GM12878 (cell line): Measurements from ENCODE around the gene TRAPPC2. TPM values are rescaled to one million over a fixed set of nuclear protein-coding genes. Genes with fewer than 3 reads are reported as not detected.

Source experiments
- ATF7 ChIP-seq: fragments of 450-650 bp; IDR thresholded peaks from 2 replicates; pipeline ENCODE4 v1.6.1; 2016; ENCODE audit warnings: low read depth, mild to moderate bottlenecking
- CBFB ChIP-seq: IDR thresholded peaks from 2 replicates; pipeline ENCODE4 v1.6.1; 2016; ENCODE audit warnings: antibody characterized with exemption, low read depth
- CBX3 ChIP-seq: fragments of 200-600 bp; sonication (generic); IDR thresholded peaks from 2 replicates; pipeline ENCODE4 v1.6.1; 2016; ENCODE audit warnings: low read depth, borderline replicate concordance
- CHD4 ChIP-seq: fragments of 200-600 bp; sonication (generic); IDR thresholded peaks from 2 replicates; pipeline ENCODE4 v1.6.1; 2016; ENCODE audit warnings: mild to moderate bottlenecking
- CREM ChIP-seq: IDR thresholded peaks from 2 replicates; pipeline ENCODE4 v1.6.1; 2014; ENCODE audit warnings: antibody characterized with exemption, low read depth
- EP300 ChIP-seq, 2 experiments: fragments of 150-350 bp in 1 of 2; IDR thresholded peaks; 2 replicates each; pipeline ENCODE4 v1.6.1; 2011 to 2012; ENCODE audit warnings: low read depth in 2 of 2, low read length in 2 of 2, borderline replicate concordance in 1 of 2, improper control_type of control experiment in 1 of 2, inconsistent platforms in 1 of 2; ENCODE audit not compliant: control insufficient read depth in 1 of 2
- ESRRA ChIP-seq: IDR thresholded peaks from 2 replicates; pipeline ENCODE4 v1.6.1; 2012; ENCODE audit warnings: mild to moderate bottlenecking, low read length, improper control_type of control experiment
- FOS ChIP-seq: IDR thresholded peaks from 3 replicates; pipeline ENCODE4 v1.6.1; 2011; ENCODE audit warnings: borderline replicate concordance; ENCODE audit not compliant: insufficient read length; ENCODE audit errors: extremely low read depth
- FOXM1 ChIP-seq: IDR thresholded peaks from 2 replicates; pipeline ENCODE4 v1.6.1; 2012; ENCODE audit warnings: low read depth, mild to moderate bottlenecking, inconsistent platforms, low read length, moderate library complexity
- GATAD2B ChIP-seq: fragments of 450-650 bp; conservative IDR thresholded peaks from 2 replicates; pipeline ENCODE4 v1.6.1; 2017; ENCODE audit warnings: low read depth, mild to moderate bottlenecking, moderate library complexity
- HDAC2 ChIP-seq: fragments of 200-600 bp; sonication (generic); IDR thresholded peaks from 2 replicates; pipeline ENCODE4 v1.6.1; 2017
- IKZF1 ChIP-seq: fragments of 450-650 bp; conservative IDR thresholded peaks from 2 replicates; pipeline ENCODE4 v1.6.1; 2017; ENCODE audit warnings: antibody characterized with exemption, mild to moderate bottlenecking
- IKZF2 ChIP-seq, 2 experiments: fragments of 450-650 bp; IDR thresholded peaks; 2 replicates each; pipeline ENCODE4 v1.6.1; 2017; ENCODE audit warnings: mild to moderate bottlenecking in 2 of 2, moderate library complexity in 2 of 2
- KAT2A ChIP-seq: conservative IDR thresholded peaks from 2 replicates; pipeline ENCODE4 v1.6.1; 2011; ENCODE audit warnings: low read depth, low read length; ENCODE audit not compliant: control insufficient read depth
- KDM1A ChIP-seq: fragments of 200-600 bp; sonication (generic); IDR thresholded peaks from 2 replicates; pipeline ENCODE4 v1.6.1; 2016; ENCODE audit warnings: borderline replicate concordance
- MLLT1 ChIP-seq: fragments of 450-650 bp; IDR thresholded peaks from 2 replicates; pipeline ENCODE4 v1.6.1; 2016; ENCODE audit warnings: mild to moderate bottlenecking
- MTA2 ChIP-seq: fragments of 450-650 bp; IDR thresholded peaks from 2 replicates; pipeline ENCODE4 v1.6.1; 2016; ENCODE audit warnings: low read depth, mild to moderate bottlenecking, moderate library complexity
- NFYA ChIP-seq: IDR thresholded peaks from 2 replicates; pipeline ENCODE4 v1.6.1; 2011; ENCODE audit warnings: low read depth, mild to moderate bottlenecking, low read length, improper control_type of control experiment, borderline replicate concordance
- NR2C2 ChIP-seq: IDR thresholded peaks from 2 replicates; pipeline ENCODE4 v1.6.1; 2011; ENCODE audit warnings: borderline replicate concordance, low read depth; ENCODE audit not compliant: control insufficient read depth, insufficient read length
- NR2F1 ChIP-seq: fragments of 450-650 bp; conservative IDR thresholded peaks from 2 replicates; pipeline ENCODE4 v1.6.1; 2017; ENCODE audit warnings: mild to moderate bottlenecking
- PAX5 ChIP-seq: IDR thresholded peaks from 2 replicates; pipeline ENCODE4 v1.6.1; 2011; ENCODE audit warnings: low read depth, low read length, borderline replicate concordance
- PKNOX1 ChIP-seq: fragments of 450-650 bp; IDR thresholded peaks from 2 replicates; pipeline ENCODE4 v1.6.1; 2016; ENCODE audit warnings: mild to moderate bottlenecking
- PRDM15 ChIP-seq: fragments of 450-650 bp; formaldehyde crosslinking; IDR thresholded peaks from 2 replicates; pipeline ENCODE4 v1.4.0; 2020; ENCODE audit warnings: mild to moderate bottlenecking, moderate library complexity
- RELA ChIP-seq: fragments of 450-650 bp; IDR thresholded peaks from 2 replicates; pipeline ENCODE4 v1.8.0; 2014; ENCODE audit warnings: borderline replicate concordance; ENCODE audit not compliant: partially characterized antibody
- RFX5 ChIP-seq: IDR thresholded peaks from 2 replicates; pipeline ENCODE4 v1.6.1; 2011; ENCODE audit warnings: low read depth, low read length, improper control_type of control experiment
- SRF ChIP-seq, 2 experiments: IDR thresholded peaks; 2 replicates each; pipeline ENCODE4 v1.6.1; 2011; ENCODE audit warnings: low read depth in 2 of 2, low read length in 2 of 2, mild to moderate bottlenecking in 1 of 2, moderate library complexity in 1 of 2
- SUZ12 ChIP-seq: fragments of 200-600 bp; sonication (generic); IDR thresholded peaks from one replicate; pipeline ENCODE4 v1.6.1; 2018; ENCODE audit warnings: antibody characterized with exemption, mild to moderate bottlenecking; ENCODE audit not compliant: unreplicated experiment
- ZSCAN29 ChIP-seq: fragments of 450-650 bp; IDR thresholded peaks from 2 replicates; pipeline ENCODE4 v1.6.1; 2017; ENCODE audit warnings: mild to moderate bottlenecking, moderate library complexity
- polyA plus RNA-seq, 11 experiments: library from polyadenylated mRNA; depleted of rRNA in 4 of 11; unstranded in 6 of 11; stranded (reverse) in 5 of 11; fragments of >200 nt; fragmentation: Nextera tagmentation in 4 of 11; fragmentation: Illumina TruSeq in 1 of 11; extraction: Ambion mirVana in 4 of 11; extraction: Trizol in 1 of 11; gene quantifications; 1 replicate in 1 of 11; 2 replicates in 10 of 11; pipeline versions ENCODE4 v1.2.1 to v1.2.3, GENCODE V29; 2011 to 2016; ENCODE audit warnings: inconsistent platforms in 2 of 11, missing spikeins in 2 of 11, low read depth in 1 of 11
- total RNA-seq, 4 experiments: library from RNA; depleted of rRNA in 3 of 4; stranded (reverse); fragments of >200 nt in 3 of 4; fragmentation: Illumina TruSeq in 1 of 4; extraction: Trizol in 1 of 4; gene quantifications; 2 replicates each; pipeline versions ENCODE4 v1.2.1 to v1.2.3, GENCODE V29; 2013 to 2021

TRAPPC2 gene
- total and polyA plus RNA-seq, 10 of the 15 experiments (the other 5 are each of a cell fraction or from before 2014, with no cell fraction given) = 12.4 to 28.4 (median 21.3) TPM

DNA sequence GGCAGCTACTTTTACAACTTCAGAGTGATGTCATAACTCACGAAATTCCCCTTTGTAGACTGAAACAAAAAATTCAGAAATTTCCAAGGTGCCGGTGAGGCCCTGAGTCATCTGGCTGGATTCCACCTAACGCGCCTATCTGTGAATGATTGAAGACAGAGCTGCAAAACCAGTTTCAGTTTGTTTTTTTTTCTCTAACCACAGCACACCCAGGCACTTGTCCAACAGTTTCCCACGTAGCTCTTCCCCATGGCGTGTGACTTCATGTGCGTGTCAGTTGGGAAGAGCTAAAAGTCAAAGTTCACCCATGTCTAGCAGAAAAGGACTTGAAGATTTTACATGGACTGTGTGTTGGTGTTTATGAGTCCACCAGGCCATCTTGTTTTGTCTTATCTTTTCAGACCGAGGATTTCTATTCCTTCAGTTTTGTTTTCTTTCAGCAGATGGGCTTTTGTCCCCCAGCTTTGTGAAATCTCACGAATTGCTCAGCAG, 65.1 kb downstream of the TRAPPC2 start (continued):
- no peak for TF ChIP-seq PRDM15
- TF ChIP-seq FOXM1 = peak; percentile 84
- no peak for TF ChIP-seq NFYA
- TF ChIP-seq HDAC2 = no peak
- TF ChIP-seq MTA2 = peak; percentile 85
- no peak for TF ChIP-seq FOS
- TF ChIP-seq MLLT1 = peak; percentile 85; the same call in 1 of the 2 replicates
- no peak for TF ChIP-seq KDM1A
- TF ChIP-seq NR2C2 = no peak
- peak; percentile 78 for TF ChIP-seq GATAD2B
- TF ChIP-seq SUZ12 = no peak
- TF ChIP-seq ZSCAN29 = no peak
- TF ChIP-seq PAX5 = peak; percentile 75; the same call in 1 of the 2 replicates
- TF ChIP-seq RFX5 = no peak
- TF ChIP-seq CBFB = peak; percentile 88
- TF ChIP-seq EP300 (IDR thresholded peaks at IDR 0.05; ENCODE audit: borderline replicate concordance in 1 of 2, control insufficient read depth in 1 of 2, low read depth in 2 of 2, low read length in 2 of 2) = peak; percentile 91 to 92
- no peak for TF ChIP-seq ESRRA
- TF ChIP-seq CBX3 = no peak
- peak; percentile 89 for TF ChIP-seq RELA
- TF ChIP-seq CREM = peak; percentile 62
- no peak for TF ChIP-seq KAT2A
- TF ChIP-seq IKZF1 = peak; percentile 99
- no peak for TF ChIP-seq CHD4
- peak; percentile 99 for TF ChIP-seq IKZF2 (IDR thresholded peaks at IDR 0.05)
- TF ChIP-seq ATF7 = peak; percentile 98
- TF ChIP-seq SRF (IDR thresholded peaks at IDR 0.05; ENCODE audit: low read depth in 2 of 2, low read length in 2 of 2) = no peak
- TF ChIP-seq PKNOX1 = peak; percentile 70
- peak; percentile 91 for TF ChIP-seq NR2F1
